ENCODE measurements around the gene FOXP1. TPM values are rescaled to one million over a fixed set of nuclear protein-coding genes. Genes with fewer than 3 reads are reported as not detected.

FOXP1 gene
- total and polyA plus RNA-seq, 2 of the 8 experiments (the other 6 are each of a cell fraction or from before 2014, with no cell fraction given): 13.9 to 25.4 TPM

DNA sequence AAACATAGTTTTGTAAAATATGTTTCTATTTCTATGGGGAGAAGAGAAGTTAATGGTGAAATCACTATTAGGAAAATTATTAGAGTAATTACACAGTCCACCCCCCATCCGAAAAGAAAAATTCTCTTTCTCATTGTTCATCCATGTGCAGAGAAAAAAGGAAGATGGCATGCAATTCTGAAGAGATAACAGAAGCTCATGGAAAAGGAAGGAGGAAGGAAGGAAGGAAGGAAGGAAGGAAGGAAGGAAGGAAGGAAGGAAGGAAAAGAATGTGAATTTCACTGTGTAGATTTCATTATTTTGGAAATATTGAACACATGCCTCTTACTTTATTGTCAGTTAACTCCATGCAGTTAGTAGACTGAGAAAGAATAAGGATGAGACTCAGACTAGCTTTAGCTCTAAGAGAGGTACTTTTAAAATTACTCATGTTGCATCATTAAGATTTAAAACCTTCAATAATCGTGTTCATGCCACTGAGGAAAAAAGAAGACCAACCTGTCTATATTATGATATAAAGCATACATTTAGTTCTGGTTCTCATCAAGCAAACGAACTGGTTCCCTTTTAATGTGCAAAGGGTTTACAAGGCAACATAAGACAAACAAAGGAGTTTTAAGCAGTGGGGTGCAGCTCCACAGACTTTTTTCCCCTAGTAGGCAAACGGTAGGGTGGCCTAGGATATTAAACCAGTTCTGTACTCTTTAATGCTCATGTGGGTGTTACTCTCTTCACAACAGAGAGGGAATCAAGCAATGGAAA is 379.6 kb downstream of the FOXP1 start:
- Histone ChIP-seq H2BK15ac (ENCODE audit: low read length) (no peak overlapping the region), H3K9ac (replicated peaks in 1 of 4; ENCODE audit: extremely low read depth in 1 of 4, low read depth in 3 of 4, low read length in 3 of 4) (no peak overlapping the region), H4K5ac (ENCODE audit: insufficient read length, low read depth, low read length) (no peak overlapping the region), H3K4me2 (ENCODE audit: insufficient read depth in 1 of 2, low read depth in 2 of 2, low read length in 2 of 2) (no peak overlapping the region), H4K20me1 (replicated peaks in 1 of 2; ENCODE audit: control insufficient read depth in 1 of 2, insufficient read depth in 2 of 2, low read length in 2 of 2) (peaks cover 0 to 2% of the 10 kb centered on the region in 2 experiments), H3K4ac (replicated peaks; ENCODE audit: insufficient read length, low read depth, low read length) (no peak overlapping the region), H3K4me1 (replicated peaks in 1 of 4; ENCODE audit: control insufficient read depth in 3 of 4, insufficient read depth in 4 of 4, low read length in 3 of 4) (peaks cover 2 to 15% (median 7%) of the 10 kb centered on the region in 4 experiments; a peak in 6 of 7 replicates), H2BK12ac (ENCODE audit: low read depth, low read length) (no peak overlapping the region), H3K18ac (ENCODE audit: extremely low read depth, low read length) (no peak overlapping the region), H3K79me1 (ENCODE audit: low read depth, low read length) (peaks cover 8% of the 10 kb centered on the region), H2AK5ac (ENCODE audit: low read depth, low read length) (no peak overlapping the region), H3K23me2 (ENCODE audit: low read depth, low read length) (no peaks in the 10 kb centered on the region), H4K8ac (ENCODE audit: extremely low read depth, insufficient read depth, low read length) (no peak overlapping the region), H2BK20ac (ENCODE audit: low read length) (no peak overlapping the region), H2BK5ac (ENCODE audit: low read depth, low read length) (no peak overlapping the region), H3K27me3 (replicated peaks in 1 of 4; ENCODE audit: control insufficient read depth in 3 of 4, extremely low read depth in 1 of 4, insufficient read depth in 3 of 4, low read length in 3 of 4) (no peaks in the 10 kb centered on the region), H3K9me3 (ENCODE audit: insufficient read depth in 2 of 2, low read depth in 1 of 2, low read length in 1 of 2) (no peaks in the 10 kb centered on the region), H3K27ac (ENCODE audit: low read depth, low read length) (no peak overlapping the region), H3K14ac (ENCODE audit: insufficient read length) (no peak overlapping the region), H3K23ac (ENCODE audit: insufficient read length) (no peak overlapping the region), H2BK120ac (replicated peaks; ENCODE audit: low read depth, low read length) (no peak overlapping the region), H3K79me2 (ENCODE audit: control insufficient read depth in 1 of 2, insufficient read depth in 2 of 2, low read length in 2 of 2) (peaks cover 0 to 29% of the 10 kb centered on the region in 2 experiments; a peak in 2 of 4 replicates), H2AFZ (ENCODE audit: low read length) (no peak overlapping the region), H3K4me3 (ENCODE audit: extremely low read depth in 1 of 4, insufficient read depth in 2 of 4, low read depth in 3 of 4, low read length in 4 of 4) (no peak overlapping the region), H3K56ac (replicated peaks; ENCODE audit: insufficient read length, low read depth, low read length) (no peak overlapping the region), H3K36me3 (ENCODE audit: control insufficient read depth in 2 of 4, insufficient read depth in 4 of 4, low read length in 3 of 4) (no peaks in the 10 kb centered on the region), H4K91ac (replicated peaks; ENCODE audit: insufficient read length, low read length) (no peak overlapping the region)
- WGBS, 2 experiments (ENCODE audit: extremely low coverage in 1 of 2, insufficient coverage in 1 of 2, insufficient read length in 1 of 2, insufficient replicate concordance in 2 of 2, low coverage in 1 of 2, low lambda C conversion rate in 2 of 2, missing lambda C conversion rate in 1 of 2): 86% methylated on average over 4 of the region's 4 CpGs; no CpG with 5 or more reads in 1 of the 2 experiments
- ChIA-PET POLR2A (ENCODE audit: partially characterized antibody) (interaction anchor here (1.0 to 1.2 kb wide), 2 partner anchors 11 to 380 kb away, joined by 3 read pairs; partner anchors contain the start of gene FOXP1), CTCF (ENCODE audit: partially characterized antibody) (interaction anchor here (0.6 to 1.1 kb wide), 3 partner anchors 19 to 140 kb away, joined by 3 read pairs; no protein-coding TSS in a partner anchor)
- TF ChIP-seq ZNF274 (IDR thresholded peaks at IDR 0.05; ENCODE audit: borderline replicate concordance, extremely low read depth, low read length) (no peak), MAFK (IDR thresholded peaks at IDR 0.05; ENCODE audit: low read depth, low read length) (no peak), TEAD4 (IDR thresholded peaks at IDR 0.05; ENCODE audit: low read depth, low read length) (no peak), CTBP2 (IDR thresholded peaks at IDR 0.05; ENCODE audit: borderline replicate concordance, insufficient read depth, insufficient read length, low read length) (no peak), TAF1 (IDR thresholded peaks at IDR 0.05; ENCODE audit: low read depth, low read length) (no peak)
- DNase-seq (ENCODE audit: low read depth in 1 of 2, low spot score in 2 of 2): no peak
- FAIRE-seq: no peak

Data from H1 (cell line).